Neural cell (in vitro differentiated cells): ENCODE data around the gene REV1. TPM values are rescaled to one million over a fixed set of nuclear protein-coding genes. Genes with fewer than 3 reads are reported as not detected.

Experiments used
- H2AFZ ChIP-seq: fragments of 200-600, 300-800 bp; sonication (generic), shearing (Covaris generic); 2 replicates; pipeline ENCODE4 v1.6.0; 2014; ENCODE audit warnings: low read depth, mild to moderate bottlenecking, antibody characterized with exemption, low read length, moderate library complexity
- H3F3A ChIP-seq: fragments of 200-600 bp; shearing (Covaris generic); 2 replicates; pipeline ENCODE4 v1.6.1; 2016; ENCODE audit warnings: mild to moderate bottlenecking, moderate library complexity, mixed read lengths, antibody characterized with exemption, low read length; ENCODE audit not compliant: insufficient read depth, poor library complexity, severe bottlenecking
- H3K27ac ChIP-seq: fragments of 200-600, 300-800 bp; sonication (generic), shearing (Covaris generic); 2 replicates; pipeline ENCODE4 v1.5.1; 2014; ENCODE audit warnings: mild to moderate bottlenecking, low read length, moderate library complexity
- H3K27me3 ChIP-seq: fragments of 300-800, 200-600 bp; sonication (generic), shearing (Covaris generic); 2 replicates; pipeline ENCODE4 v1.6.0; 2014; ENCODE audit warnings: mild to moderate bottlenecking, low read depth, low read length, moderate library complexity; ENCODE audit not compliant: insufficient read depth
- H3K36me3 ChIP-seq: fragments of 300-800, 200-600 bp; sonication (generic), shearing (Covaris generic); 2 replicates; pipeline ENCODE4 v1.5.1; 2014; ENCODE audit warnings: mild to moderate bottlenecking, antibody characterized with exemption, low read length, moderate library complexity; ENCODE audit not compliant: insufficient read depth
- H3K4me2 ChIP-seq: fragments of 300-800, 200-600 bp; sonication (generic), shearing (Covaris generic); 2 replicates; pipeline ENCODE4 v1.6.0; 2014; ENCODE audit warnings: mild to moderate bottlenecking, low read length
- H3K4me3 ChIP-seq: fragments of 300-800, 200-600 bp; sonication (generic), shearing (Covaris generic); 2 replicates; pipeline ENCODE4 v1.5.1; 2014; ENCODE audit warnings: mild to moderate bottlenecking, low read length, moderate library complexity
- H3K79me2 ChIP-seq: fragments of 200-600 bp; shearing (Covaris generic); replicated peaks from 2 replicates; pipeline ENCODE4 v1.6.0; 2014; ENCODE audit warnings: mild to moderate bottlenecking, low read length, moderate library complexity; ENCODE audit not compliant: insufficient read depth
- H3K9ac ChIP-seq: fragments of 300-800, 200-600 bp; sonication (generic), shearing (Covaris generic); 2 replicates; pipeline ENCODE4 v1.6.1; 2016; ENCODE audit warnings: mild to moderate bottlenecking, low read length, mixed read lengths
- H3K9me2 ChIP-seq: fragments of 200-600 bp; shearing (Covaris generic); 2 replicates; pipeline ENCODE4 v1.6.1; 2016; ENCODE audit warnings: mild to moderate bottlenecking, low read length, mixed read lengths; ENCODE audit not compliant: insufficient read depth
- H3K9me3 ChIP-seq: fragments of 200-600, 300-800 bp; sonication (generic), shearing (Covaris generic); 2 replicates; pipeline ENCODE4 v1.6.1; 2016; ENCODE audit warnings: mild to moderate bottlenecking, mixed run types, low read length, moderate library complexity, mixed read lengths
- H4K20me1 ChIP-seq: fragments of 200-600 bp; shearing (Covaris generic); 2 replicates; pipeline ENCODE4 v1.6.1; 2016; ENCODE audit warnings: mild to moderate bottlenecking, mixed run types; ENCODE audit not compliant: insufficient read depth
- EP300 ChIP-seq: fragments of 450-650 bp; conservative IDR thresholded peaks from 2 replicates; pipeline ENCODE4 v1.6.1; 2014; ENCODE audit warnings: antibody characterized with exemption, mild to moderate bottlenecking, moderate library complexity; ENCODE audit not compliant: poor library complexity, severe bottlenecking
- EZH2 ChIP-seq: fragments of 200-600, 300-800 bp; shearing (Covaris generic), sonication (generic); IDR thresholded peaks from 2 replicates; pipeline ENCODE4 v1.6.1; 2014; ENCODE audit warnings: antibody characterized with exemption, low read length, borderline replicate concordance, mild to moderate bottlenecking; ENCODE audit not compliant: insufficient read depth, poor library complexity, severe bottlenecking
- MXI1 ChIP-seq: fragments of 450-650 bp; conservative IDR thresholded peaks from 2 replicates; pipeline ENCODE4 v1.6.1; 2014; ENCODE audit warnings: antibody characterized with exemption, mild to moderate bottlenecking; ENCODE audit not compliant: poor library complexity, severe bottlenecking
- POLR2AphosphoS5 ChIP-seq: IDR thresholded peaks from 2 replicates; pipeline ENCODE4 v1.6.1; 2012
- RAD21 ChIP-seq: fragments of 450-650 bp; conservative IDR thresholded peaks from 2 replicates; pipeline ENCODE4 v1.6.1; 2014; ENCODE audit warnings: antibody characterized with exemption, mild to moderate bottlenecking, moderate library complexity
- SMC3 ChIP-seq: fragments of 450-650 bp; conservative IDR thresholded peaks from 2 replicates; pipeline ENCODE4 v1.6.1; 2014; ENCODE audit warnings: antibody characterized with exemption, mild to moderate bottlenecking, moderate library complexity; ENCODE audit not compliant: poor library complexity
- TAF1 ChIP-seq: IDR thresholded peaks from 2 replicates; pipeline ENCODE4 v1.6.1; 2012; ENCODE audit warnings: low read depth
- polyA plus RNA-seq: library from polyadenylated mRNA; depleted of rRNA; stranded (reverse); fragments of >200 nt; gene quantifications from 2 replicates; pipeline ENCODE4 v1.2.3, GENCODE V29; 2014
- TF ChIP-seq, protein P1 (sequence below): IDR thresholded peaks from 2 replicates; pipeline ENCODE4 v1.6.1; 2012; ENCODE audit warnings: borderline replicate concordance
- TF ChIP-seq, protein P2 (sequence below): fragments of 450-650 bp; IDR thresholded peaks from 2 replicates; pipeline ENCODE4 v1.5.1; 2014; ENCODE audit warnings: antibody characterized with exemption, mild to moderate bottlenecking, moderate library complexity; ENCODE audit not compliant: poor library complexity, severe bottlenecking

REV1 gene
- polyA plus RNA-seq, 1 donor from 2014 or later = 84.1 TPM

DNA sequence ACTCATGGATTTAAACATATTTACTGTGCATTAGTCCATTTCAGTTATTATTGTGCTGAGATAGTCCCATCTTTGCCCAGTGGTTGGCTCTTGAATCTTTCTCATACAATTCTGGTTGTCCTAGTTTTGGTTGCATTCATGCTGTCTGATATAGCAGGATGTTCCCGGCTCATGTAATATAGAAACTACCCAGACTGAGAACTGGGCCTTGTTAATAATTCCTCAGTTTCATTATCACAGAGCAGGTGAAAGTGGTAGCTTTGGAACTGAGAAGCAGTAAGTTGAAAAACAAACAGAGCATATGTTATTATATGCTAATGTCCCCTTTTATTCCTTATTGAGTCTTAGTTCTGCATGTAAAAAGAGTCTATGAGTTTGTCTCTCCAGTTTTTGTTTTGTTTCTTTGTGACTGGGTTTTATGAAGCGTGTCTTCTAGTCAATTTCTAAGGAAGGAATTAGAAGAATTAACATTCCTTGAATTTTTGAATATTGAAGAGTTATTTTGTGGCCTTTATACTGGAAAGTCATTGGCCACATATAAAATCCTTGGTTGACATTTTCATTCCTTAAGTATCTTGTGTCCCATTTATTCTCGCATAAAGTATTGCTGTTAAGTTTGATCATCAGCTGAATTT lies 109.3 kb downstream of the REV1 start:
- Histone ChIP-seq H3K27me3 (no peaks in the 10 kb centered on the region), H3K27ac (no peak overlapping the region), H3K79me2 (no peaks in the 10 kb centered on the region), H3K4me3 (no peak overlapping the region), H2AFZ (no peak overlapping the region), H3K9me3 (no peaks in the 10 kb centered on the region), H3K9me2 (no peaks in the 10 kb centered on the region), H3K36me3 (peaks cover 10% of the 10 kb centered on the region), H3K4me2 (no peak overlapping the region), H3K9ac (no peak overlapping the region), H4K20me1 (no peaks in the 10 kb centered on the region), H3F3A (no peaks in the 10 kb centered on the region)
- TF ChIP-seq MXI1 = no peak
- TF ChIP-seq, protein P1, sequence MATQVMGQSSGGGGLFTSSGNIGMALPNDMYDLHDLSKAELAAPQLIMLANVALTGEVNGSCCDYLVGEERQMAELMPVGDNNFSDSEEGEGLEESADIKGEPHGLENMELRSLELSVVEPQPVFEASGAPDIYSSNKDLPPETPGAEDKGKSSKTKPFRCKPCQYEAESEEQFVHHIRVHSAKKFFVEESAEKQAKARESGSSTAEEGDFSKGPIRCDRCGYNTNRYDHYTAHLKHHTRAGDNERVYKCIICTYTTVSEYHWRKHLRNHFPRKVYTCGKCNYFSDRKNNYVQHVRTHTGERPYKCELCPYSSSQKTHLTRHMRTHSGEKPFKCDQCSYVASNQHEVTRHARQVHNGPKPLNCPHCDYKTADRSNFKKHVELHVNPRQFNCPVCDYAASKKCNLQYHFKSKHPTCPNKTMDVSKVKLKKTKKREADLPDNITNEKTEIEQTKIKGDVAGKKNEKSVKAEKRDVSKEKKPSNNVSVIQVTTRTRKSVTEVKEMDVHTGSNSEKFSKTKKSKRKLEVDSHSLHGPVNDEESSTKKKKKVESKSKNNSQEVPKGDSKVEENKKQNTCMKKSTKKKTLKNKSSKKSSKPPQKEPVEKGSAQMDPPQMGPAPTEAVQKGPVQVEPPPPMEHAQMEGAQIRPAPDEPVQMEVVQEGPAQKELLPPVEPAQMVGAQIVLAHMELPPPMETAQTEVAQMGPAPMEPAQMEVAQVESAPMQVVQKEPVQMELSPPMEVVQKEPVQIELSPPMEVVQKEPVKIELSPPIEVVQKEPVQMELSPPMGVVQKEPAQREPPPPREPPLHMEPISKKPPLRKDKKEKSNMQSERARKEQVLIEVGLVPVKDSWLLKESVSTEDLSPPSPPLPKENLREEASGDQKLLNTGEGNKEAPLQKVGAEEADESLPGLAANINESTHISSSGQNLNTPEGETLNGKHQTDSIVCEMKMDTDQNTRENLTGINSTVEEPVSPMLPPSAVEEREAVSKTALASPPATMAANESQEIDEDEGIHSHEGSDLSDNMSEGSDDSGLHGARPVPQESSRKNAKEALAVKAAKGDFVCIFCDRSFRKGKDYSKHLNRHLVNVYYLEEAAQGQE = no peak
- TF ChIP-seq EZH2 = no peak
- no peak for TF ChIP-seq POLR2AphosphoS5
- TF ChIP-seq TAF1 = no peak
- no peak for TF ChIP-seq RAD21
- TF ChIP-seq, protein P2, sequence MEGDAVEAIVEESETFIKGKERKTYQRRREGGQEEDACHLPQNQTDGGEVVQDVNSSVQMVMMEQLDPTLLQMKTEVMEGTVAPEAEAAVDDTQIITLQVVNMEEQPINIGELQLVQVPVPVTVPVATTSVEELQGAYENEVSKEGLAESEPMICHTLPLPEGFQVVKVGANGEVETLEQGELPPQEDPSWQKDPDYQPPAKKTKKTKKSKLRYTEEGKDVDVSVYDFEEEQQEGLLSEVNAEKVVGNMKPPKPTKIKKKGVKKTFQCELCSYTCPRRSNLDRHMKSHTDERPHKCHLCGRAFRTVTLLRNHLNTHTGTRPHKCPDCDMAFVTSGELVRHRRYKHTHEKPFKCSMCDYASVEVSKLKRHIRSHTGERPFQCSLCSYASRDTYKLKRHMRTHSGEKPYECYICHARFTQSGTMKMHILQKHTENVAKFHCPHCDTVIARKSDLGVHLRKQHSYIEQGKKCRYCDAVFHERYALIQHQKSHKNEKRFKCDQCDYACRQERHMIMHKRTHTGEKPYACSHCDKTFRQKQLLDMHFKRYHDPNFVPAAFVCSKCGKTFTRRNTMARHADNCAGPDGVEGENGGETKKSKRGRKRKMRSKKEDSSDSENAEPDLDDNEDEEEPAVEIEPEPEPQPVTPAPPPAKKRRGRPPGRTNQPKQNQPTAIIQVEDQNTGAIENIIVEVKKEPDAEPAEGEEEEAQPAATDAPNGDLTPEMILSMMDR = no peak
- TF ChIP-seq EP300 = no peak
- no peak for TF ChIP-seq SMC3

GRCh38 chr2:99377879-99378278 lies 111.9 kb downstream of the REV1 start:
- Histone ChIP-seq H3K9me2 (no peaks in the 10 kb centered on the region), H3F3A (no peaks in the 10 kb centered on the region), H4K20me1 (no peaks in the 10 kb centered on the region), H3K4me3 (no peak overlapping the region), H3K27ac (no peak overlapping the region), H3K36me3 (peaks cover 17% of the 10 kb centered on the region), H3K4me2 (no peak overlapping the region), H3K9ac (no peak overlapping the region), H2AFZ (no peak overlapping the region), H3K27me3 (no peaks in the 10 kb centered on the region), H3K9me3 (no peaks in the 10 kb centered on the region), H3K79me2 (no peaks in the 10 kb centered on the region)
- TF ChIP-seq EP300 (no peak), TAF1 (no peak)
